Subcutaneous adipose tissue (tissue), 4 donors: ENCODE measurements around the gene SPARCL1. TPM values are rescaled to one million over a fixed set of nuclear protein-coding genes. Genes with fewer than 3 reads are reported as not detected.

Experiments used
- CTCF ChIP-seq: fragments of 450-650 bp; IDR thresholded peaks from one replicate; pipeline ENCODE4 v1.5.1; 2016; ENCODE audit warnings: low read depth, mild to moderate bottlenecking, control low read depth, antibody characterized with exemption, moderate library complexity
- total RNA-seq, 4 donors: library from RNA; depleted of rRNA; stranded (reverse); fragments of >200 nt; gene quantifications; one replicate each; pipeline ENCODE4 v1.1.0, GENCODE V29; 2016

The SPARCL1 gene
- total RNA-seq, 4 donors from 2014 or later = 270 to 613 (median 543) TPM

GRCh38 chr4:87547016-87547708 is 18.0 kb upstream of the SPARCL1 start:
- TF ChIP-seq CTCF = no peak

DNA sequence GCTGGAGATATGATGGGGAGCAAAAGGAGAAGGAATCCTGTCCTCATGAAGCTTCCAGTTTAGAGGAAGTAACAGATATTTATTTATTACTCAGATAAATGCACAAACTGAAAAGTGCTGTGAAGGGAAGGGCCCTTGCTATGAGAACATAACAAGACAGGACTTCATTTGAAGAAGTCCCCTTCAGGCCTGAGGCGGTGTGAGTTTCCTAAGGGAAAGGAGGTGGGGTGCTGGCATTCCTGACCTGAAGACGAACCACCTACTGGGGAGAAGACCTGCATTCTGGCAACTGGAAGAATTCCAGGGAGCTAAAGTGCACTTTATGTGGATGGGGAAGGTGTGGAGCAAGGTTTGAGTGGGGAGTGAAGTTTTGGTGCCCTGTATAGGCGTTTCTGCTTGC is 15.9 kb upstream of the SPARCL1 start:
- no peak for TF ChIP-seq CTCF

GRCh38 chr4:87543835-87544461 is 14.8 kb upstream of the SPARCL1 start:
- no peak for TF ChIP-seq CTCF

GRCh38 chr4:87542734-87543312 is 13.6 kb upstream of the SPARCL1 start:
- no peak for TF ChIP-seq CTCF

GRCh38 chr4:87541956-87542709 is 13.0 kb upstream of the SPARCL1 start:
- no peak for TF ChIP-seq CTCF

GRCh38 chr4:87541521-87541920 is 12.3 kb upstream of the SPARCL1 start:
- no peak for TF ChIP-seq CTCF
